Measurements from ENCODE around the gene CPNE2.

- TF ChIP-seq GATA2 (IDR thresholded peaks at IDR 0.05; ENCODE audit: low read depth, low read length) (no peak), GATA3 (IDR thresholded peaks at IDR 0.05; ENCODE audit: low read depth, low read length) (no peak)
Measured at GRCh38 chr16:57133031-57133430, 40.6 kb downstream of the CPNE2 start.

Data from SH-SY5Y (cell line).